ENCODE measurements around the gene ATG16L1.

Gene ATG16L1

GRCh38 chr2:233261819-233262555 is 10.5 kb downstream of the ATG16L1 start:
- no peak overlapping the region for H3K27ac ChIP-seq (ENCODE audit: low read depth, low read length)
- H3K27me3 ChIP-seq (ENCODE audit: control insufficient read depth, insufficient read depth, low read length), result no peaks in the 10 kb centered on the region
- H3K36me3 ChIP-seq (ENCODE audit: control insufficient read depth, insufficient read depth, low read length), result peaks cover 94% of the 10 kb centered on the region
- no peaks in the 10 kb centered on the region for H3K9me3 ChIP-seq (ENCODE audit: control insufficient read depth, insufficient read depth, low read length)
- H3K9ac ChIP-seq (ENCODE audit: low read depth, low read length), result no peak overlapping the region
- no peaks in the 10 kb centered on the region for H3K4me1 ChIP-seq (ENCODE audit: control insufficient read depth, insufficient read depth, low read length)
- H3K4me3 ChIP-seq (ENCODE audit: low read depth, low read length), result no peak overlapping the region

- Histone ChIP-seq H3K4me3 (ENCODE audit: low read depth, low read length) (no peak overlapping the region), H3K27ac (ENCODE audit: low read depth, low read length) (no peak overlapping the region), H3K9me3 (ENCODE audit: control insufficient read depth, insufficient read depth, low read length) (no peaks in the 10 kb centered on the region), H3K9ac (ENCODE audit: low read depth, low read length) (no peak overlapping the region), H3K27me3 (ENCODE audit: control insufficient read depth, insufficient read depth, low read length) (no peaks in the 10 kb centered on the region), H3K4me1 (ENCODE audit: control insufficient read depth, insufficient read depth, low read length) (no peaks in the 10 kb centered on the region), H3K36me3 (ENCODE audit: control insufficient read depth, insufficient read depth, low read length) (peaks cover 94% of the 10 kb centered on the region)
These were observed 11.1 kb downstream of the ATG16L1 start for GRCh38 chr2:233262562-233262961.

- no peak overlapping the region for H3K27ac ChIP-seq (ENCODE audit: low read depth, low read length)
These were observed 11.6 kb downstream of the ATG16L1 start for GRCh38 chr2:233263045-233263570.

GRCh38 chr2:233264667-233265066 is 13.2 kb downstream of the ATG16L1 start:
- Histone ChIP-seq H3K9me3 (ENCODE audit: control insufficient read depth, insufficient read depth, low read length) (no peaks in the 10 kb centered on the region), H3K27me3 (ENCODE audit: control insufficient read depth, insufficient read depth, low read length) (no peaks in the 10 kb centered on the region), H3K4me1 (ENCODE audit: control insufficient read depth, insufficient read depth, low read length) (no peaks in the 10 kb centered on the region), H3K27ac (ENCODE audit: low read depth, low read length) (no peak overlapping the region), H3K4me3 (ENCODE audit: low read depth, low read length) (no peak overlapping the region), H3K36me3 (ENCODE audit: control insufficient read depth, insufficient read depth, low read length) (peaks cover 97% of the 10 kb centered on the region), H3K9ac (ENCODE audit: low read depth, low read length) (no peak overlapping the region)

More at GRCh38 chr2:233263045-233263570, 11.6 kb downstream of the ATG16L1 start:
- no peaks in the 10 kb centered on the region for H3K27me3 ChIP-seq (ENCODE audit: control insufficient read depth, insufficient read depth, low read length)
- H3K4me3 ChIP-seq (ENCODE audit: low read depth, low read length), result no peak overlapping the region
- no peaks in the 10 kb centered on the region for H3K9me3 ChIP-seq (ENCODE audit: control insufficient read depth, insufficient read depth, low read length)
- H3K9ac ChIP-seq (ENCODE audit: low read depth, low read length), result no peak overlapping the region
- no peaks in the 10 kb centered on the region for H3K4me1 ChIP-seq (ENCODE audit: control insufficient read depth, insufficient read depth, low read length)
- H3K36me3 ChIP-seq (ENCODE audit: control insufficient read depth, insufficient read depth, low read length), result peaks cover 96% of the 10 kb centered on the region

- Histone ChIP-seq H3K27ac (ENCODE audit: low read depth, low read length) (no peak overlapping the region), H3K9ac (ENCODE audit: low read depth, low read length) (no peak overlapping the region), H3K9me3 (ENCODE audit: control insufficient read depth, insufficient read depth, low read length) (no peaks in the 10 kb centered on the region), H3K36me3 (ENCODE audit: control insufficient read depth, insufficient read depth, low read length) (peaks cover 98% of the 10 kb centered on the region), H3K4me1 (ENCODE audit: control insufficient read depth, insufficient read depth, low read length) (no peaks in the 10 kb centered on the region), H3K4me3 (ENCODE audit: low read depth, low read length) (no peak overlapping the region), H3K27me3 (ENCODE audit: control insufficient read depth, insufficient read depth, low read length) (no peaks in the 10 kb centered on the region)
These were observed 14.5 kb downstream of the ATG16L1 start for GRCh38 chr2:233265899-233266431.

- Histone ChIP-seq H3K9me3 (ENCODE audit: control insufficient read depth, insufficient read depth, low read length) (no peaks in the 10 kb centered on the region), H3K36me3 (ENCODE audit: control insufficient read depth, insufficient read depth, low read length) (peaks cover 98% of the 10 kb centered on the region)
These were observed 15.0 kb downstream of the ATG16L1 start for GRCh38 chr2:233266481-233266880.

GRCh38 chr2:233267516-233268245 is 16.2 kb downstream of the ATG16L1 start:
- Histone ChIP-seq H3K9ac (ENCODE audit: low read depth, low read length) (no peak overlapping the region), H3K27ac (ENCODE audit: low read depth, low read length) (no peak overlapping the region), H3K27me3 (ENCODE audit: control insufficient read depth, insufficient read depth, low read length) (no peaks in the 10 kb centered on the region), H3K36me3 (ENCODE audit: control insufficient read depth, insufficient read depth, low read length) (peaks cover 98% of the 10 kb centered on the region), H3K4me3 (ENCODE audit: low read depth, low read length) (no peak overlapping the region), H3K4me1 (ENCODE audit: control insufficient read depth, insufficient read depth, low read length) (no peaks in the 10 kb centered on the region), H3K9me3 (ENCODE audit: control insufficient read depth, insufficient read depth, low read length) (no peaks in the 10 kb centered on the region)

More at GRCh38 chr2:233266481-233266880, 15.0 kb downstream of the ATG16L1 start:
- no peaks in the 10 kb centered on the region for H3K27me3 ChIP-seq (ENCODE audit: control insufficient read depth, insufficient read depth, low read length)
- H3K27ac ChIP-seq (ENCODE audit: low read depth, low read length), result no peak overlapping the region
- no peak overlapping the region for H3K4me3 ChIP-seq (ENCODE audit: low read depth, low read length)
- no peaks in the 10 kb centered on the region for H3K4me1 ChIP-seq (ENCODE audit: control insufficient read depth, insufficient read depth, low read length)
- H3K9ac ChIP-seq (ENCODE audit: low read depth, low read length), result no peak overlapping the region

GRCh38 chr2:233270366-233270765 is 18.9 kb downstream of the ATG16L1 start:
- H3K4me1 ChIP-seq (ENCODE audit: control insufficient read depth, insufficient read depth, low read length), result no peaks in the 10 kb centered on the region
- no peak overlapping the region for H3K4me3 ChIP-seq (ENCODE audit: low read depth, low read length)
- H3K9me3 ChIP-seq (ENCODE audit: control insufficient read depth, insufficient read depth, low read length), result no peaks in the 10 kb centered on the region
- H3K27ac ChIP-seq (ENCODE audit: low read depth, low read length), result no peak overlapping the region
- peaks cover 98% of the 10 kb centered on the region for H3K36me3 ChIP-seq (ENCODE audit: control insufficient read depth, insufficient read depth, low read length)
- H3K9ac ChIP-seq (ENCODE audit: low read depth, low read length), result no peak overlapping the region
- no peaks in the 10 kb centered on the region for H3K27me3 ChIP-seq (ENCODE audit: control insufficient read depth, insufficient read depth, low read length)

GRCh38 chr2:233270951-233271350 is 19.5 kb downstream of the ATG16L1 start:
- Histone ChIP-seq H3K4me3 (ENCODE audit: low read depth, low read length) (no peak overlapping the region), H3K9ac (ENCODE audit: low read depth, low read length) (no peak overlapping the region), H3K36me3 (ENCODE audit: control insufficient read depth, insufficient read depth, low read length) (peaks cover 98% of the 10 kb centered on the region), H3K27ac (ENCODE audit: low read depth, low read length) (no peak overlapping the region), H3K9me3 (ENCODE audit: control insufficient read depth, insufficient read depth, low read length) (no peaks in the 10 kb centered on the region), H3K27me3 (ENCODE audit: control insufficient read depth, insufficient read depth, low read length) (no peaks in the 10 kb centered on the region), H3K4me1 (ENCODE audit: control insufficient read depth, insufficient read depth, low read length) (no peaks in the 10 kb centered on the region)

GRCh38 chr2:233271693-233272092 is 20.2 kb downstream of the ATG16L1 start:
- H3K9me3 ChIP-seq (ENCODE audit: control insufficient read depth, insufficient read depth, low read length), result no peaks in the 10 kb centered on the region
- no peak overlapping the region for H3K9ac ChIP-seq (ENCODE audit: low read depth, low read length)
- H3K36me3 ChIP-seq (ENCODE audit: control insufficient read depth, insufficient read depth, low read length), result peaks cover 98% of the 10 kb centered on the region
- no peaks in the 10 kb centered on the region for H3K27me3 ChIP-seq (ENCODE audit: control insufficient read depth, insufficient read depth, low read length)
- no peaks in the 10 kb centered on the region for H3K4me1 ChIP-seq (ENCODE audit: control insufficient read depth, insufficient read depth, low read length)
- H3K4me3 ChIP-seq (ENCODE audit: low read depth, low read length), result no peak overlapping the region
- H3K27ac ChIP-seq (ENCODE audit: low read depth, low read length), result no peak overlapping the region

GRCh38 chr2:233273120-233273519 is 21.6 kb downstream of the ATG16L1 start:
- no peak overlapping the region for H3K4me3 ChIP-seq (ENCODE audit: low read depth, low read length)
- H3K36me3 ChIP-seq (ENCODE audit: control insufficient read depth, insufficient read depth, low read length), result peaks cover 98% of the 10 kb centered on the region
- no peak overlapping the region for H3K27ac ChIP-seq (ENCODE audit: low read depth, low read length)
- no peaks in the 10 kb centered on the region for H3K9me3 ChIP-seq (ENCODE audit: control insufficient read depth, insufficient read depth, low read length)
- no peaks in the 10 kb centered on the region for H3K4me1 ChIP-seq (ENCODE audit: control insufficient read depth, insufficient read depth, low read length)
- no peak overlapping the region for H3K9ac ChIP-seq (ENCODE audit: low read depth, low read length)
- no peaks in the 10 kb centered on the region for H3K27me3 ChIP-seq (ENCODE audit: control insufficient read depth, insufficient read depth, low read length)

Data from HUES48 (cell line).